ENCODE data around the gene SLC35B2. TPM values are rescaled to one million over a fixed set of nuclear protein-coding genes. Genes with fewer than 3 reads are reported as not detected.
A peak's percentile ranks its signal among the peaks of the same experiment; 100 is the strongest.

Gene SLC35B2
- total and polyA plus RNA-seq, 12 donors: 12.7 to 79.8 (median 55.6) TPM

GRCh38 chr6:44291841-44292240 is 34.5 kb upstream of the SLC35B2 start:
- no peaks in the 10 kb centered on the region for H3K9me3 ChIP-seq (replicated peaks in 1 of 3)
- H3K27me3 ChIP-seq: peaks cover 25% of the 10 kb centered on the region
- no peak for DNase-seq
- TF ChIP-seq POLR2A (IDR thresholded peaks at IDR 0.05): no peak
- TF ChIP-seq, protein P1, sequence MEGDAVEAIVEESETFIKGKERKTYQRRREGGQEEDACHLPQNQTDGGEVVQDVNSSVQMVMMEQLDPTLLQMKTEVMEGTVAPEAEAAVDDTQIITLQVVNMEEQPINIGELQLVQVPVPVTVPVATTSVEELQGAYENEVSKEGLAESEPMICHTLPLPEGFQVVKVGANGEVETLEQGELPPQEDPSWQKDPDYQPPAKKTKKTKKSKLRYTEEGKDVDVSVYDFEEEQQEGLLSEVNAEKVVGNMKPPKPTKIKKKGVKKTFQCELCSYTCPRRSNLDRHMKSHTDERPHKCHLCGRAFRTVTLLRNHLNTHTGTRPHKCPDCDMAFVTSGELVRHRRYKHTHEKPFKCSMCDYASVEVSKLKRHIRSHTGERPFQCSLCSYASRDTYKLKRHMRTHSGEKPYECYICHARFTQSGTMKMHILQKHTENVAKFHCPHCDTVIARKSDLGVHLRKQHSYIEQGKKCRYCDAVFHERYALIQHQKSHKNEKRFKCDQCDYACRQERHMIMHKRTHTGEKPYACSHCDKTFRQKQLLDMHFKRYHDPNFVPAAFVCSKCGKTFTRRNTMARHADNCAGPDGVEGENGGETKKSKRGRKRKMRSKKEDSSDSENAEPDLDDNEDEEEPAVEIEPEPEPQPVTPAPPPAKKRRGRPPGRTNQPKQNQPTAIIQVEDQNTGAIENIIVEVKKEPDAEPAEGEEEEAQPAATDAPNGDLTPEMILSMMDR (IDR thresholded peaks at IDR 0.05): no peak
- 51 to 94% (median 70%) methylated on average over 2 to 4 of the region's 4 CpGs for WGBS, 4 donors
- intact Hi-C loops (cut with DNase I): no loop called here
- no peak overlapping the region for H3K4me3 ChIP-seq
- H3K4me1 ChIP-seq (replicated peaks in 1 of 2): no peaks in the 10 kb centered on the region
- no peak overlapping the region for H3K27ac ChIP-seq
- H3K36me3 ChIP-seq (replicated peaks in 1 of 2): no peaks in the 10 kb centered on the region

- 26 to 34% (median 30%) methylated on average over 7 of the region's 7 CpGs for WGBS, 4 donors
These were observed 32.5 kb upstream of the SLC35B2 start for GRCh38 chr6:44289726-44290260.

GRCh38 chr6:44286747-44287146 is 29.4 kb upstream of the SLC35B2 start:
- Histone ChIP-seq H3K9me3 (replicated peaks in 1 of 3) (no peaks in the 10 kb centered on the region), H3K27me3 (peaks cover 21% of the 10 kb centered on the region), H3K4me3 (no peak overlapping the region), H3K36me3 (replicated peaks in 1 of 2) (no peaks in the 10 kb centered on the region), H3K27ac (no peak overlapping the region), H3K4me1 (replicated peaks in 1 of 2) (no peaks in the 10 kb centered on the region)
- no peak for DNase-seq
- TF ChIP-seq POLR2A (IDR thresholded peaks at IDR 0.05): no peak
- TF ChIP-seq, protein P1 (IDR thresholded peaks at IDR 0.05): no peak
- 34 to 66% (median 60%) methylated on average over 2 of the region's 2 CpGs for WGBS, 4 donors
- intact Hi-C loops (cut with DNase I): no loop called here

More at GRCh38 chr6:44289726-44290260, 32.5 kb upstream of the SLC35B2 start:
- Histone ChIP-seq H3K4me3 (no peak overlapping the region), H3K27me3 (peaks cover 24% of the 10 kb centered on the region), H3K9me3 (replicated peaks in 1 of 3) (no peaks in the 10 kb centered on the region), H3K27ac (no peak overlapping the region), H3K36me3 (replicated peaks in 1 of 2) (no peaks in the 10 kb centered on the region), H3K4me1 (replicated peaks in 1 of 2) (no peaks in the 10 kb centered on the region)
- intact Hi-C loops (cut with DNase I): no loop called here
- DNase-seq: peak in 1 of 7 donors; percentile 30
- no peak for TF ChIP-seq POLR2A (IDR thresholded peaks at IDR 0.05)
- TF ChIP-seq, protein P1 (IDR thresholded peaks at IDR 0.05): no peak

DNA sequence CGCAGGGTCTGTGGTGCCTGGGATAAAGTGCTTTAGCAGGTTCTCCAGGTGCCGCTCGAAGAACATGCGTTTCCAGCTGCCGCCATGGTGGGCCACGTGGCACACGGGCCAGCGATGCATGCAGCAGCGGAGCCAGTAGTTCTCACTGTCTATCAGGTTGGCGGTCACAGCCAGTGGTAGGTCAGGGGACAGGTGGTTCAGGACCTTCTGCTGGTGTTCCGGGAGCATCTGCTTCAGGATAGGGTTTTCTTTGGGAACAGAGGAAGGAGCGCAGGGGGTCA is 28.9 kb upstream of the SLC35B2 start:
- Histone ChIP-seq H3K9me3 (replicated peaks in 1 of 3) (no peaks in the 10 kb centered on the region), H3K27me3 (peaks cover 21% of the 10 kb centered on the region), H3K36me3 (replicated peaks in 1 of 2) (no peaks in the 10 kb centered on the region), H3K4me1 (replicated peaks in 1 of 2) (no peaks in the 10 kb centered on the region), H3K27ac (no peak overlapping the region), H3K4me3 (no peak overlapping the region)
- intact Hi-C loops (cut with DNase I): no loop called here
- 82 to 84% (median 83%) methylated on average over 12 of the region's 12 CpGs for WGBS, 4 donors
- TF ChIP-seq, protein P1 (IDR thresholded peaks at IDR 0.05): no peak
- no peak for TF ChIP-seq POLR2A (IDR thresholded peaks at IDR 0.05)
- DNase-seq: no peak
